K562 (cell line): ENCODE data around the gene FAM20C. TPM values are rescaled to one million over a fixed set of nuclear protein-coding genes. Genes with fewer than 3 reads are reported as not detected.

ENCODE experiments used
- DACH1 ChIP-seq: fragments of 450-650 bp; IDR thresholded peaks from 2 replicates; pipeline ENCODE4 v1.6.1; 2018; ENCODE audit not compliant: partially characterized antibody
- GTF2A2 ChIP-seq: IDR thresholded peaks from 2 replicates; pipeline ENCODE4 v1.6.1; 2016; ENCODE audit warnings: mild to moderate bottlenecking, missing genetic modification characterization, missing compliant biosample characterization
- GTF2E2 ChIP-seq: fragments of 200-800 bp; sonication (Bioruptor generic); IDR thresholded peaks from 2 replicates; pipeline ENCODE4 v1.6.1; 2016; ENCODE audit warnings: missing genetic modification characterization, missing compliant biosample characterization
- KAT8 ChIP-seq: fragments of 450-650 bp; IDR thresholded peaks from 2 replicates; pipeline ENCODE4 v1.6.1; 2016; ENCODE audit warnings: low read depth, mild to moderate bottlenecking
- PATZ1 ChIP-seq: fragments of 250-450 bp; sonication (Bioruptor Pico); IDR thresholded peaks from 2 replicates; pipeline ENCODE4 v1.5.0; 2020; ENCODE audit warnings: mild to moderate bottlenecking, borderline replicate concordance
- RBM22 ChIP-seq: fragments of 200-400 bp; formaldehyde crosslinking; IDR thresholded peaks from 2 replicates; pipeline ENCODE4 v1.6.1; 2018; ENCODE audit warnings: low read length, low read depth; ENCODE audit not compliant: poor library complexity, severe bottlenecking
- SAP30 ChIP-seq: fragments of 200-600 bp; sonication (generic); IDR thresholded peaks from 2 replicates; pipeline ENCODE4 v1.6.1; 2012; ENCODE audit warnings: borderline replicate concordance, low read depth, mild to moderate bottlenecking, moderate library complexity, low read length, control low read depth, inconsistent platforms; ENCODE audit not compliant: insufficient read depth, poor library complexity, severe bottlenecking
- TAF15 ChIP-seq: fragments of 200-400 bp; formaldehyde crosslinking; IDR thresholded peaks from 2 replicates; pipeline ENCODE4 v1.6.1; 2017; ENCODE audit warnings: mild to moderate bottlenecking, low read depth, low read length, moderate library complexity
- ZBTB49 ChIP-seq: sonication (generic); formaldehyde crosslinking; IDR thresholded peaks from 2 replicates; pipeline ENCODE4 v1.8.0; 2022; ENCODE audit warnings: missing genetic modification reagents, mild to moderate bottlenecking, borderline replicate concordance
- ZKSCAN8 ChIP-seq: fragments of 200-800 bp; sonication (Bioruptor generic); IDR thresholded peaks from 2 replicates; pipeline ENCODE4 v1.6.1; 2016; ENCODE audit warnings: missing genetic modification characterization, missing compliant biosample characterization
- polyA plus RNA-seq, 8 experiments: library from polyadenylated mRNA; depleted of rRNA in 4 of 8; stranded (reverse) in 5 of 8; unstranded in 3 of 8; fragments of >200 nt; fragmentation: Nextera tagmentation in 2 of 8; fragmentation: Illumina TruSeq in 1 of 8; extraction: Ambion mirVana in 2 of 8; extraction: Trizol in 1 of 8; gene quantifications; 2 replicates each; pipeline versions ENCODE4 v1.2.1 to v1.2.3, GENCODE V29; 2011 to 2014; ENCODE audit warnings: inconsistent platforms in 1 of 8, missing spikeins in 1 of 8
- total RNA-seq, 7 experiments: library from RNA; depleted of rRNA in 6 of 7; stranded (reverse); fragments of >200 nt in 6 of 7; fragmentation: Illumina TruSeq in 2 of 7; extraction: Trizol in 2 of 7; gene quantifications; 2 replicates each; pipeline versions ENCODE4 v1.2.1 to v1.2.3, GENCODE V29; 2011 to 2021; ENCODE audit warnings: low replicate concordance in 1 of 7
- TF ChIP-seq, protein P1 (sequence below): fragments of 450-650 bp; conservative IDR thresholded peaks from 2 replicates; pipeline ENCODE4 v1.6.1; 2016; ENCODE audit warnings: missing genetic modification characterization, low read depth, mild to moderate bottlenecking, control low read depth, missing compliant biosample characterization

Gene FAM20C
- total and polyA plus RNA-seq, 9 of the 15 experiments (the other 6 are each of a cell fraction or from before 2014, with no cell fraction given) = 0.09 TPM; not detected in 8

- TF ChIP-seq ZBTB49 (CRISPR knock-in tag) (no peak), GTF2A2 (tag) (no peak), RBM22 (no peak), SAP30 (no peak), DACH1 (no peak), ZKSCAN8 (CRISPR knock-in tag) (no peak), TAF15 (no peak), PATZ1 (no peak), KAT8 (no peak), GTF2E2 (tag) (no peak)
- TF ChIP-seq, protein P1, sequence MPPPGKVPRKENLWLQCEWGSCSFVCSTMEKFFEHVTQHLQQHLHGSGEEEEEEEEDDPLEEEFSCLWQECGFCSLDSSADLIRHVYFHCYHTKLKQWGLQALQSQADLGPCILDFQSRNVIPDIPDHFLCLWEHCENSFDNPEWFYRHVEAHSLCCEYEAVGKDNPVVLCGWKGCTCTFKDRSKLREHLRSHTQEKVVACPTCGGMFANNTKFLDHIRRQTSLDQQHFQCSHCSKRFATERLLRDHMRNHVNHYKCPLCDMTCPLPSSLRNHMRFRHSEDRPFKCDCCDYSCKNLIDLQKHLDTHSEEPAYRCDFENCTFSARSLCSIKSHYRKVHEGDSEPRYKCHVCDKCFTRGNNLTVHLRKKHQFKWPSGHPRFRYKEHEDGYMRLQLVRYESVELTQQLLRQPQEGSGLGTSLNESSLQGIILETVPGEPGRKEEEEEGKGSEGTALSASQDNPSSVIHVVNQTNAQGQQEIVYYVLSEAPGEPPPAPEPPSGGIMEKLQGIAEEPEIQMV (tag) = no peak
Measured at GRCh38 chr7:223861-224260, 31.5 kb downstream of the FAM20C start (continued).
